DOHH2 (cell line): ENCODE results near the gene WNT10A.

Experiments used
- H3F3A ChIP-seq: fragments of 200-600 bp; sonication (generic), shearing (Covaris generic); 2 replicates; pipeline ENCODE4 v1.6.0; 2016; ENCODE audit warnings: antibody characterized with exemption, mild to moderate bottlenecking; ENCODE audit not compliant: control insufficient read depth, insufficient read depth
- H3K27ac ChIP-seq: fragments of 200-600 bp; sonication (generic); 2 replicates; pipeline ENCODE4 v1.5.1; 2014; ENCODE audit warnings: low read depth, mild to moderate bottlenecking, low read length, moderate library complexity
- H3K27me3 ChIP-seq: fragments of 200-600 bp; sonication (generic); 2 replicates; pipeline ENCODE4 v1.6.1; 2014; ENCODE audit warnings: mild to moderate bottlenecking, low read length, mixed read lengths; ENCODE audit not compliant: control insufficient read depth
- H3K36me3 ChIP-seq: fragments of 200-600 bp; sonication (generic); 2 replicates; pipeline ENCODE4 v1.6.1; 2014; ENCODE audit warnings: mild to moderate bottlenecking, low read length, moderate library complexity, mixed read lengths; ENCODE audit not compliant: control insufficient read depth
- H3K4me1 ChIP-seq: fragments of 200-600 bp; sonication (generic); 2 replicates; pipeline ENCODE4 v1.6.1; 2014; ENCODE audit warnings: mild to moderate bottlenecking, low read length, mixed read lengths; ENCODE audit not compliant: control insufficient read depth
- H3K4me2 ChIP-seq: fragments of 200-600 bp; sonication (generic); 2 replicates; pipeline ENCODE4 v1.6.0; 2014; ENCODE audit warnings: mild to moderate bottlenecking, low read length, moderate library complexity
- H3K4me3 ChIP-seq: fragments of 200-600 bp; sonication (generic); 2 replicates; pipeline ENCODE4 v1.5.1; 2014; ENCODE audit warnings: mild to moderate bottlenecking, low read length, mixed read lengths
- H3K79me2 ChIP-seq: fragments of 200-600 bp; sonication (generic); 2 replicates; pipeline ENCODE4 v1.6.1; 2014; ENCODE audit warnings: mild to moderate bottlenecking, low read length, mixed read lengths; ENCODE audit not compliant: control insufficient read depth
- H3K9me2 ChIP-seq: fragments of 200-600 bp; sonication (generic); replicated peaks from 2 replicates; pipeline ENCODE4 v1.6.1; 2014; ENCODE audit warnings: mild to moderate bottlenecking, low read length, mixed read lengths; ENCODE audit not compliant: control insufficient read depth
- H3K9me3 ChIP-seq: fragments of 200-600 bp; sonication (generic); 2 replicates; pipeline ENCODE4 v1.6.1; 2014; ENCODE audit warnings: antibody characterized with exemption, low read length, mixed read lengths; ENCODE audit not compliant: control insufficient read depth, insufficient read depth
- H4K20me1 ChIP-seq: fragments of 200-600 bp; sonication (generic); 2 replicates; pipeline ENCODE4 v1.6.0; 2014; ENCODE audit warnings: low read depth, mild to moderate bottlenecking, antibody characterized with exemption, low read length, moderate library complexity; ENCODE audit not compliant: control insufficient read depth, insufficient read depth
- EZH2phosphoT487 ChIP-seq: fragments of 200-600 bp; sonication (generic); IDR thresholded peaks from 2 replicates; pipeline ENCODE4 v1.6.1; 2017; ENCODE audit warnings: borderline replicate concordance, mild to moderate bottlenecking, antibody characterized with exemption, low read length, moderate library complexity, mixed read lengths
- TF ChIP-seq, protein P1 (sequence below): fragments of 200-600 bp; sonication (generic); IDR thresholded peaks from one replicate; pipeline ENCODE4 v1.5.1; 2014; ENCODE audit warnings: antibody characterized with exemption, mild to moderate bottlenecking, low read depth, low read length; ENCODE audit not compliant: poor library complexity, severe bottlenecking

The WNT10A gene

DNA sequence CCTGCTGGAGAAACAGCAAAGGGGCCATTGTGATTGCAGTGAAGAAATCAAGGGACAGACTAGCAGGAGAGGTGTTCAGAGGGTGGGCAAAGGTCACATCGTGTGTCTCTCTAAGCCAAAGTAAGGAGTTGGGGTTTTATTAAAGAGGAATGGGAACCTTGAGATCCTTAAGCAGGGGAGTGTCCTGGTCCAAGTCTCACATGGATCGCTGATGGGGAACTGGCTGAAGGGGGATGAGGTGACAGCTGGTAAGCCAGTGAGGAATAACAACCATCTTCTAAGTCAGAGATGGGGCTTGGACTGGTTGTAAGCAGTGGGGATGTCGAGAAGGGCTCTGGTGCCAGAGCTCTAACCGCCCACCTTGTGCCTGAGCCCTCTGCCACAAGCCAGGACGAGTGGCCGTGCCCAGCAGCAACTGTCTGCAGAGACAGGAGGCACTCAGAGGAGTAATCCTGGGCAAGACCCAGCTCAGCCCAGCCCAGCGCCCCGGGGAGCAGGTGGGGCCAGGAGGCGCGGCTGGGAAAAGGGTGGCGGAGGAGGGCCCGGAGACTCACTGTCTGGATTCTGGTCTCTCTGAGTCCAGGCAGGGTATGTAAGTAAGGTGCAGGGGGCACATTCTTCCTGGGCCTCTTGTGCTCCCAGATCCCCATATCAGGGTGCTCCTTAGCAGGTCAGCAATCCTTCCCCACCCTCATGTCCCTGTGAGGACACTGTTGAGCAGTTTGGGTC, 13.7 kb downstream of the WNT10A start:
- H3F3A ChIP-seq: no peaks in the 10 kb centered on the region
- peak overlapping the region; percentile 82 for H3K4me3 ChIP-seq
- H3K79me2 ChIP-seq: no peaks in the 10 kb centered on the region
- no peaks in the 10 kb centered on the region for H3K9me3 ChIP-seq
- TF ChIP-seq EZH2phosphoT487: no peak
- no peaks in the 10 kb centered on the region for H3K36me3 ChIP-seq
- H3K27ac ChIP-seq: peak overlapping the region; percentile 58
- H3K4me2 ChIP-seq: peak overlapping the region; percentile 93
- H3K4me1 ChIP-seq: peaks cover 73% of the 10 kb centered on the region
- peaks cover 20% of the 10 kb centered on the region for H3K27me3 ChIP-seq
- no peaks in the 10 kb centered on the region for H4K20me1 ChIP-seq
- no peaks in the 10 kb centered on the region for H3K9me2 ChIP-seq

DNA sequence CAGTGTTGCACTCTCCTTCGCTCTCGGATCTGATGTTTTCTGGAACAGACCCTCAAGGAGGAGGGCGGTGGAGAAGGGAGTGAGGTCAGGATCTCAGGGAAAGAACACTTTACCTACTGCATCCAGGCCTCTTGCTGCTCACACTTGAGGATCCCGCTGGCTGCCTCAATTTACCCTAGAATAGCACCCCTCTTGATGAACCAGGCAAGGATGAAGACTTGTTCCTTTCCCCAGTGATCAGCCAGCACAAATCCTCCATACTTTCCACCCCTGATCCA, 14.2 kb downstream of the WNT10A start:
- Histone ChIP-seq H4K20me1 (no peaks in the 10 kb centered on the region), H3F3A (0 out of 2 replicates have a peak, but pooled peaks cover 3% of the 10 kb centered on the region), H3K4me1 (peaks cover 73% of the 10 kb centered on the region), H3K79me2 (no peaks in the 10 kb centered on the region), H3K4me3 (peak overlapping the region; percentile 82; the same call in 1 of the 2 replicates), H3K27ac (no peak overlapping the region), H3K9me3 (no peaks in the 10 kb centered on the region), H3K4me2 (peak overlapping the region; percentile 93), H3K27me3 (peaks cover 22% of the 10 kb centered on the region), H3K9me2 (no peaks in the 10 kb centered on the region), H3K36me3 (no peaks in the 10 kb centered on the region)
- TF ChIP-seq EZH2phosphoT487: no peak
- TF ChIP-seq, protein P1, sequence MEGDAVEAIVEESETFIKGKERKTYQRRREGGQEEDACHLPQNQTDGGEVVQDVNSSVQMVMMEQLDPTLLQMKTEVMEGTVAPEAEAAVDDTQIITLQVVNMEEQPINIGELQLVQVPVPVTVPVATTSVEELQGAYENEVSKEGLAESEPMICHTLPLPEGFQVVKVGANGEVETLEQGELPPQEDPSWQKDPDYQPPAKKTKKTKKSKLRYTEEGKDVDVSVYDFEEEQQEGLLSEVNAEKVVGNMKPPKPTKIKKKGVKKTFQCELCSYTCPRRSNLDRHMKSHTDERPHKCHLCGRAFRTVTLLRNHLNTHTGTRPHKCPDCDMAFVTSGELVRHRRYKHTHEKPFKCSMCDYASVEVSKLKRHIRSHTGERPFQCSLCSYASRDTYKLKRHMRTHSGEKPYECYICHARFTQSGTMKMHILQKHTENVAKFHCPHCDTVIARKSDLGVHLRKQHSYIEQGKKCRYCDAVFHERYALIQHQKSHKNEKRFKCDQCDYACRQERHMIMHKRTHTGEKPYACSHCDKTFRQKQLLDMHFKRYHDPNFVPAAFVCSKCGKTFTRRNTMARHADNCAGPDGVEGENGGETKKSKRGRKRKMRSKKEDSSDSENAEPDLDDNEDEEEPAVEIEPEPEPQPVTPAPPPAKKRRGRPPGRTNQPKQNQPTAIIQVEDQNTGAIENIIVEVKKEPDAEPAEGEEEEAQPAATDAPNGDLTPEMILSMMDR: no peak

DNA sequence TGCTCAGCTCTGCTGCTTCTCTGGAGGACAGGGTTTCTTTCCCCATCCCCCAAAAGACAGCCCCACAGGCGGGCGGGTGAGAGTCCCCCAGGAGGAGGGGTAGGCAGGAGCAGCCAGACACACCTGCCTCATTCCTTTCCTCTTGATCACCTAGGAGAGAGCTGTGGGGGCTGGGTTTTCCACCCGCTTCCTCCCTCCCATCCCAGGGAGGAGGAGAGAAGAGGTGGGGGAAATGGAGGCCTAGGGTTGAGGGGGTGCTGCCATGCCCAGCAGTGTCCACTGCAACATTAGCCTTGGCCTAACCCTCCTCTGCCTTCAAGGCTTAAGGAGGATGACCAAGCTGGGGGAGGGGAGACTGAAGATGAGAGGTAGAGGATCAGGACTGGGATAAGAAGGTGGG, 14.7 kb downstream of the WNT10A start:
- H3K27ac ChIP-seq: no peak overlapping the region
- H3K4me2 ChIP-seq: peak overlapping the region; percentile 93
- no peak overlapping the region for H3K4me3 ChIP-seq
- H3K9me2 ChIP-seq: no peaks in the 10 kb centered on the region
- H3K4me1 ChIP-seq: peaks cover 73% of the 10 kb centered on the region
- TF ChIP-seq, protein P1: no peak
- TF ChIP-seq EZH2phosphoT487: no peak
- no peaks in the 10 kb centered on the region for H3K36me3 ChIP-seq
- no peaks in the 10 kb centered on the region for H3K9me3 ChIP-seq
- H3F3A ChIP-seq: 0 out of 2 replicates have a peak, but pooled peaks cover 3% of the 10 kb centered on the region
- no peaks in the 10 kb centered on the region for H4K20me1 ChIP-seq
- no peaks in the 10 kb centered on the region for H3K79me2 ChIP-seq
- peaks cover 22% of the 10 kb centered on the region for H3K27me3 ChIP-seq

DNA sequence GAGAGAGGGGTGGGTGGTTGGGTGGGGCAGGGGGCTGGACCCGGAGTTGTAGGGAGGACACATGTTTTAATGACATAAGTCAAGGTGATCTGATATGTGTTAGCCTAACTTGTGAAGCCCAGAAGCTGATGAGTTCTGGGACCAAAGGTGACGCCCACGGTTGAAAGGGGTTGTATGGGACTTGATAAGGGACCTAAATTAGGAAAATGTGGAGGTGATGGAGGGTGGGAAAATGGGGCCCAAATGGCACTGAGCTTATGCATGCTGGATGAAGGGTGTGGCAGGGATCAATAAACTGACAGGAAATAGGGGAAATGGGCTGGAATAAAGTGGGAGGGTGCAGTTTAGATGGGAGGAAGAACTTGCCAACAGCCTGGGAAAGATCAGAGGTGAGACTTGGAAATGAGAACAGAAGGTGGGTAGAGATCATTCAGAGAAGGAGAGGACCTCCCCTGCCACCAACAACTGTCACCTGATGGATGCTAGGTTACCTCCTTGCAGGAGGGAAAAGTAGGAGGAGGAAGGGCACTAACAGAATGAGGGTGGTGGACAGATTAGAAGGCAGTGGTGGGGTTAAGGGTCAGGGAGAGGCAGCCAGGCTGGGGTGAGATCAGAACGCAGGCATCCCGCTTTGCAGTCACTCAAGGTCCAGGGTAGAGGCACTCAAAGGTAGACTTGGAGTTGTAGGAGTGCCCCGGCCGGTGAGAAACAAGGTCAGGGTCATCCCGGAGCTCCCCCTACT, 15.3 kb downstream of the WNT10A start:
- no peaks in the 10 kb centered on the region for H4K20me1 ChIP-seq
- H3K36me3 ChIP-seq: no peaks in the 10 kb centered on the region
- H3K4me1 ChIP-seq: peaks cover 73% of the 10 kb centered on the region
- H3K9me3 ChIP-seq: no peaks in the 10 kb centered on the region
- 0 out of 2 replicates have a peak, but pooled peaks cover 3% of the 10 kb centered on the region for H3F3A ChIP-seq
- peak overlapping the region; percentile 93 for H3K4me2 ChIP-seq
- TF ChIP-seq EZH2phosphoT487: no peak
- TF ChIP-seq, protein P1: no peak
- H3K27me3 ChIP-seq: peaks cover 28% of the 10 kb centered on the region
- H3K79me2 ChIP-seq: no peaks in the 10 kb centered on the region
- peak overlapping the region; percentile 52 for H3K27ac ChIP-seq
- no peaks in the 10 kb centered on the region for H3K9me2 ChIP-seq
- H3K4me3 ChIP-seq: peak overlapping the region; percentile 66
